Measurements from ENCODE around the gene CACNA1A.
A peak's percentile ranks its signal among the peaks of the same experiment; 100 is the strongest.
"Not testable (repeated sequence)": the region's sequence is repeated elsewhere in the genome, so short reads cannot be mapped to it uniquely, and the experiment has no call there.

The CACNA1A gene

GRCh38 chr19:13185763-13186657 is 320.3 kb downstream of the CACNA1A start:
- DNase-seq = not testable (repeated sequence)

GRCh38 chr19:13184926-13185325 is 321.4 kb downstream of the CACNA1A start:
- not testable (repeated sequence) for DNase-seq

DNA sequence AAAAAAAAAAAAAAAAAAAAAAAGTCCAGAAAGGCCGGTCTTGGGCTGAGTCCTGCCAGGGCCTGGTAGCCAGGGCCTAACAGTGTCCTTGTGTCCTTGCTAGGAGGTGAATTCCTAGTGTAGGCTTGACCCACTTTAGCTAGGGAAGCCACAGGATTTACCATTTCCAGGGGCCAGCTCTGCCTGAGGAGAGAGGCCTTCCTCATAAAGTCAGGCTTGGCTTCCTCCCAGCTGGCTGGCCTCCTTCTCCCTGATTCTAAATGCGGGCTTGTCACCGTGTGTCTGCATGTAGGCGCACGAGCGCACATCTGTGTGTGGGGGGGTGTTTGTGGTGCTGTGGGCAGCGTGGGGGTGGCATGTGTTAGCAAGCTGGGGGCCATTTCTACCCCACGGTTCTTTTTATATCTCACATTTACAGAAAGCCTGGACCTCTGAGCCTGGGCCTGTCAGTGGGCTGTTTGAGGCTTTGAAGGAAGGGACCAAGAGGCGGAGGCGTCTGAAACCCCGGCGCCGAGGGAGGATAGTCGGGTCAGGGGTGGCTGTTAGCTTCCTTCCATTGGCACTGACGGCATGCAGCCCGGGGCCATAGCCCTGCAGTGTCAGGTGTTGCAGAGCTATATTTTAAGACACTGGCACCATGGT is 324.4 kb downstream of the CACNA1A start:
- DNase-seq = no peak

DNA sequence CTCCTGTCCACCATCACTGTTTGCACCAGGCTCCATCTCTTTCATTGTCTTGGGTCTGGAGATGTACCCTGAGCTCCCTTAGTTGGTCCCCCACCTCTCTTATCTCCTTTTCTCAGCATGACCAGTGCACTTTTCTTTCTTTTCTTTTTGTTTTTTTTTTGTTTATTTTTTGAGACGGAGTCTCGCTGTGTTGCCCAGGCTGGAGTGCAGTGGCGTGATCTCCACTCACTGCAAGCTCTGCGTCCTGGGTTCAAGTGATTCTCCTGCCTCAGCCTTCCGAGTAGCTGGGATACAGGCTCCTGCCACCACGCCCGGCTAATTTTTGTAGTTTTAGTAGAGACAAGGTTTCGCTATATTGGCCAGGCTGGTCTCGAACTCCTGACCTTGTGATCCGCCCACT is 328.0 kb downstream of the CACNA1A start:
- not testable (repeated sequence) for DNase-seq

GRCh38 chr19:13177584-13177983 is 328.7 kb downstream of the CACNA1A start:
- not testable (repeated sequence) for DNase-seq

- DNase-seq = no peak
Observed at GRCh38 chr19:13176345-13176744, 329.9 kb downstream of the CACNA1A start.

DNA sequence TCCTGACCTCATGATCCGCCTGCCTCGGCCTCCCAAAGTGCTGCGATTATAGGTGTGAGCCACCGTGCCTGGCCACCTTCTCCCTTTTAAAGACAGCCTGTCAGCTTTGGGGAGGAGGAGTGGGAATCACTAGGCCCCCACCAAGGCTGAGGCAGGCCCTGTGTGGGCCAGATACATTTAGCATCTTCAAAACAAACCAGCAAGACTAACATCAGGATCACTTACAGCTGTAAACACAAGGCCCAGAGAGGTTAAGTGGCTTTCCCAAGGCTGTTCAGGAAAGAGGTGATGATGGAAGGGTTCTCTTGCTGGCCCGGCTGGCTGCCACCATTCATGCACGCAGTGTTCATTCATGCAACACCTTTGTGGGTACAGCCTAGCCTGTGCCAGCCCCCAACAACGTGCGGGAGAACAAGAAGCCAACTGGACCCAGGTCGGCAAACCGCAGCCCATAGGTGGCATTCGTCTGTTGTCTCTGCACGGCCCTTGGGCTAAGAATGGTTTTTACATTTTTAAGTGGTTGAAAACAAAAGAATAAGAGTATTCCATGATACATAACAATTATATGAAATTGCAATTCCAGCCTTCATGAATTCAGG is 333.0 kb downstream of the CACNA1A start:
- no peak for DNase-seq

DNA sequence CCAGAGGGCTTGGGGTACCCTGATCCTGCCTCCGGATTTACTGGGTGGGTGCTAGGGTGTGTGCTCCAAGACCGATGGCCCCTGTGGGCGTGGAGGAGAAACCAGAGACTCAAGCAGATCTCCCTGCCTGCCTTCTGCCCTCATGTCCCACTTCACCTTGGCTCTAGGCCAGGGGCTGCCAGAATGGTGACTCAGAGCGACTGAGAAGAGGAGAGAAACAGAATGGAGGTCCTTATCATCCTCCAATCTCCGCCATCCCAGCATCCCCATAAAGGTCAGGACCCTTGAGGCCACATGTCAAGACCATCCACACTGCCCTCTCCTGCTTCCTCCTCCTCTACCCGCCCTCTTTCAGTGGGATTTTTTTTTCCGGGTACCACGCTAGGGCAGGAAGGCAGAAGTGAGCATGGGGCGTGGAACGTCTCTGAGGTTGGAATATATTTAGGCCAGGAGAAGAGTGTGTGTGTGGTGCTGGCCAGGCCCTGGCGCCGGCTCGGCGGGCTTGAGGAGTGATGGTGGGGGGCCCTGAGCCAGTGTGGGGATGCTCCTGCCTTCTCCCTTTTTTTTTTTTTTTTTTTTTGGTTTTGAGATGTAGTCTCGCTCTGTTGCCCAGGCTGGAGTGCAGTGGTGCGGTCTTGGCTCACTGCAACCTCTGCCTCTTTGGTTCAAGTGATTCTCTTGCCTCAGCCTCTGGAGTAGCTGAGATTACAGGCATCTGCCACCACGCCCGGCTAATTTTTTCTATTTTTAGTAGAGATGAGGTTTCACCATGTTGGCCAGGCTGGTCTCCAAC is 333.7 kb downstream of the CACNA1A start:
- DNase-seq = peak; percentile 89

DNA sequence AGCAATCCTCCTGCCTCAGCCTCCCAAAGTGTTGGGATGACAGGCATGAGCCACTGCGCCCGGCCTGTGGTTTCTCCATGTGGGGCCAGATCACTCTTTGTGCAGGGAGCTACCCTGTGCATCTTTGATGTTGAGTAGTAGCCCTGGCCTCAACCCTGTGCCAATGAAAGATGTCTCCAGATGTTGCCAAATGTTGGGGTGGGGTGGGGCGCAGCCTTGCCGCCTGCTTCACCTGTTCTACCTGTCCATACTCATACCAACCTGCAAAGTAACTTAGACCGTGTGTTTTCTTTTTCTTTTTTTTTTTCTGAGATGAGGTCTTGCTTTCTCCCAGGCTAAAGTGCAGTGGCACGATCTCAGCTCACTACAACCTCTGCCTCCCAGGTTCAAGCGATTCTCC is 335.1 kb downstream of the CACNA1A start:
- no peak for DNase-seq

- DNase-seq = no peak
Observed at GRCh38 chr19:13169769-13170168, 336.5 kb downstream of the CACNA1A start.

DNA sequence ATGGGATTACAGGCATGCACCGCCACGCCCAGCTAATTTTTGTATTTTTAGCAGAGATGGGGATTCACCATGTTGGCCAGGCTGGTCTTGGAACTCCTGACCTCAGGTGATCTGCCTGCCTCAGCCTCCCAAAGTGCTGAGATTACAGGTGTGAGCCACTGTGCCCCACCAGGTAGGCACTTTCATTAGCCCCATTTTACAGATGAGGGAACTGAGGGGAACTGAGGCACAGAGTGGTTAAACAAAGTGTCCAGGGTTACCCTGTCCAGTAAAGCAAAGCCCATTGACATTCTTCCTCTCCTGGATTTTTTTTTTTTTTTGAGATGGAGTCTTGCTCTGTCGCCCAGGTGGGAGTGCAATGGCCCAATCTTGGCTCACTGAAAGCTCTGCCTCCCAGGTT is 340.1 kb downstream of the CACNA1A start:
- DNase-seq = not testable (repeated sequence)

GRCh38 chr19:13165162-13165997 is 340.9 kb downstream of the CACNA1A start:
- no peak for DNase-seq

- DNase-seq = peak; percentile 53
Observed at GRCh38 chr19:13164343-13165161, 341.7 kb downstream of the CACNA1A start.

DNA sequence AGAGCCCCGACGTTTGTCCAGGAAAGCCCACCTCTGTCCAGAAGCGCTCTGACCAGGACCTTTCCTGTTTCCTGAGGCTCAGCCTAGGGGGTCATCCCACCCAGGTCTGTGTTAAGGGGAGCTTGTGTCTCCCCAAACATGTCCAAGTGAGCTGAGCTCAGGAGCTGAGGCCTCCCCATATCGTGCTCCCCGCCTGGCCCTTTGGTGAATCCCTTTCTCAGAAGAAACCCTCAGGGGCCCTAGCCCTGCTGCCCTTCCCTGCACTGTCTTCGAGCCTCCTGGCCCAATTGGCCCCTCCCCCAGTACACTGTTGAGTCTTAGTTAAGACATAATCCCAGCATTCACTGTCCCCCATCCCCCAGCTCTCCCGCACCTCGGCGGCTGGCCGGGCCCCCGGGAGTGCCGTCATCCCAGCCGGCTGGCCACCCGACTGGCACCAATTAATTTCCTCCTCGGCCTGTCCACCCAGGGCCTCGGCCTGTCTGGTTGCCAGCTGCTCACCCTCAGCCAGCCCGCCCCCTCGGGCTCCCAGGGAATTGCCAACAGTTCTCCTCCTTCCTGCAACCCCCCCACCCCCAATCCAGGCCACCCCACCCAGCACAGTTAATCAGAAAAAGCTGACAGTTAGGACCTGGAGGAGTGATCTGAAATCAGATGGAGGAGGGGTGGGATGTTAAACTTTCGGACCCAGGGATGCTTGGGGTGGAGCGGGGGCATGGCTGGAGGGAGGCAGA is 342.5 kb downstream of the CACNA1A start:
- no peak for DNase-seq

GRCh38 chr19:13162724-13163608 is 343.3 kb downstream of the CACNA1A start:
- peak; percentile 89 for DNase-seq

GRCh38 chr19:13160557-13160956 is 345.7 kb downstream of the CACNA1A start:
- no peak for DNase-seq

GRCh38 chr19:13159713-13160112 is 346.6 kb downstream of the CACNA1A start:
- no peak for DNase-seq

Data from CD4-positive, alpha-beta T cell treated with Interleukin-4 for 4 hours (primary cell).